Measurements from ENCODE around the gene HAUS3.

- TF ChIP-seq ZSCAN18 (tag by site-specific recombination; IDR thresholded peaks at IDR 0.05): no peak
- TF ChIP-seq CTCF (tag by site-specific recombination; IDR thresholded peaks at IDR 0.05): no peak
- TF ChIP-seq ZNF664 (tag by site-specific recombination; IDR thresholded peaks at IDR 0.05): no peak
- TF ChIP-seq GLIS2 (tag by site-specific recombination; IDR thresholded peaks at IDR 0.05): no peak
- TF ChIP-seq ZSCAN5A (tag by site-specific recombination; IDR thresholded peaks at IDR 0.05): no peak
- TF ChIP-seq ELK4 (IDR thresholded peaks at IDR 0.05; ENCODE audit: borderline replicate concordance, low read depth, low read length): no peak
- no peak for TF ChIP-seq PRDM1 (tag by site-specific recombination; IDR thresholded peaks at IDR 0.05)
- TF ChIP-seq ZNF398 (tag by site-specific recombination; IDR thresholded peaks at IDR 0.05): no peak
Observed at GRCh38 chr4:2262944-2263250, 21.0 kb upstream of the HAUS3 start.

Measured in HEK293 (cell line).